BLaER1 treated with 17β-estradiol and CSF1 and Interleukin-3, amounts not matched to agents 10 nM and 100 nM (cell line): ENCODE data around the gene HLA-DRB1.
"Not testable (repeated sequence)": the region's sequence is repeated elsewhere in the genome, so short reads cannot be mapped to it uniquely, and the experiment has no call there.

ENCODE experiments used
- H3K27ac ChIP-seq, 11 experiments: shearing (Covaris generic); formaldehyde crosslinking; 2 replicates each; pipeline ENCODE4 v1.8.1; 2022
- H3K27me3 ChIP-seq, 11 experiments: shearing (Covaris generic); formaldehyde crosslinking; 2 replicates each; pipeline ENCODE4 v1.8.1; 2022
- H3K36me3 ChIP-seq, 11 experiments: shearing (Covaris generic); formaldehyde crosslinking; 2 replicates each; pipeline ENCODE4 v1.8.1; 2022
- H3K4me1 ChIP-seq, 10 experiments: shearing (Covaris generic); formaldehyde crosslinking; 2 replicates each; pipeline ENCODE4 v1.8.1; 2022
- H3K4me2 ChIP-seq, 11 experiments: shearing (Covaris generic); formaldehyde crosslinking; 2 replicates each; pipeline ENCODE4 v1.8.1; 2022
- H3K4me3 ChIP-seq, 10 experiments: shearing (Covaris generic); formaldehyde crosslinking; 2 replicates each; pipeline ENCODE4 v1.8.1; 2022
- H3K9ac ChIP-seq, 11 experiments: shearing (Covaris generic); formaldehyde crosslinking; 2 replicates each; pipeline ENCODE4 v1.8.1; 2022
- H3K9me3 ChIP-seq, 11 experiments: shearing (Covaris generic); formaldehyde crosslinking; replicated peaks in 1 of 11; 2 replicates each; pipeline ENCODE4 v1.8.1; 2022
- H4K20me1 ChIP-seq, 11 experiments: shearing (Covaris generic); formaldehyde crosslinking; 2 replicates each; pipeline ENCODE4 v1.8.1; 2022
- Cebpa-rat ChIP-seq, 11 experiments: shearing (Covaris generic); IDR thresholded peaks; 2 replicates each; pipeline ENCODE4 v1.8.1; 2022

HLA-DRB1 gene

GRCh38 chr6:32580593-32580992 lies 9.1 kb downstream of the HLA-DRB1 start:
- no peak overlapping the region for H3K4me3 ChIP-seq
- H3K36me3 ChIP-seq = no peaks in the 10 kb centered on the region
- no peak for TF ChIP-seq Cebpa-rat (IDR thresholded peaks at IDR 0.05)

GRCh38 chr6:32578962-32579361 lies 10.7 kb downstream of the HLA-DRB1 start:
- H3K4me2 ChIP-seq = no peak overlapping the region
- no peaks in the 10 kb centered on the region for H3K27me3 ChIP-seq
- H4K20me1 ChIP-seq = no peaks in the 10 kb centered on the region
- no peaks in the 10 kb centered on the region for H3K36me3 ChIP-seq
- no peak for TF ChIP-seq Cebpa-rat (IDR thresholded peaks at IDR 0.05)
- no peak overlapping the region for H3K4me3 ChIP-seq
- no peak overlapping the region for H3K27ac ChIP-seq
- H3K9me3 ChIP-seq = no peaks in the 10 kb centered on the region
- no peaks in the 10 kb centered on the region for H3K4me1 ChIP-seq
- H3K9ac ChIP-seq = no peak overlapping the region

More at GRCh38 chr6:32580593-32580992, 9.1 kb downstream of the HLA-DRB1 start:
- H3K27ac ChIP-seq = no peak overlapping the region
- no peaks in the 10 kb centered on the region for H3K9me3 ChIP-seq
- H3K4me1 ChIP-seq = no peaks in the 10 kb centered on the region
- H3K4me2 ChIP-seq = no peak overlapping the region
- H4K20me1 ChIP-seq = no peaks in the 10 kb centered on the region
- H3K9ac ChIP-seq = no peak overlapping the region
- H3K27me3 ChIP-seq = no peaks in the 10 kb centered on the region

GRCh38 chr6:32577493-32577892 lies 12.2 kb downstream of the HLA-DRB1 start:
- H3K4me1 ChIP-seq, H3K27me3 ChIP-seq, H3K27ac ChIP-seq, H3K9ac ChIP-seq, H3K9me3 ChIP-seq, H4K20me1 ChIP-seq, H3K4me3 ChIP-seq, H3K4me2 ChIP-seq, H3K36me3 ChIP-seq: not testable (repeated sequence)

- H4K20me1 ChIP-seq = no peaks in the 10 kb centered on the region
- no peaks in the 10 kb centered on the region for H3K9me3 ChIP-seq
- H3K9ac ChIP-seq = no peak overlapping the region
- no peaks in the 10 kb centered on the region for H3K36me3 ChIP-seq
- no peak overlapping the region for H3K4me2 ChIP-seq
- H3K4me1 ChIP-seq = no peaks in the 10 kb centered on the region
- no peak for TF ChIP-seq Cebpa-rat (IDR thresholded peaks at IDR 0.05)
- no peaks in the 10 kb centered on the region for H3K27me3 ChIP-seq
- no peak overlapping the region for H3K27ac ChIP-seq
- no peak overlapping the region for H3K4me3 ChIP-seq
These were observed 13.4 kb downstream of the HLA-DRB1 start for GRCh38 chr6:32576250-32576649.

GRCh38 chr6:32570363-32570905 lies 19.2 kb downstream of the HLA-DRB1 start:
- Histone ChIP-seq H4K20me1 (no peaks in the 10 kb centered on the region), H3K27ac (no peak overlapping the region), H3K36me3 (no peaks in the 10 kb centered on the region), H3K4me2 (no peak overlapping the region), H3K9ac (no peak overlapping the region), H3K9me3 (no peaks in the 10 kb centered on the region), H3K4me1 (no peaks in the 10 kb centered on the region), H3K4me3 (no peak overlapping the region), H3K27me3 (no peaks in the 10 kb centered on the region)
- no peak for TF ChIP-seq Cebpa-rat (IDR thresholded peaks at IDR 0.05)

- no peaks in the 10 kb centered on the region for H3K4me1 ChIP-seq
- no peaks in the 10 kb centered on the region for H3K9me3 ChIP-seq
- no peaks in the 10 kb centered on the region for H3K36me3 ChIP-seq
- H4K20me1 ChIP-seq = no peaks in the 10 kb centered on the region
- TF ChIP-seq Cebpa-rat (IDR thresholded peaks at IDR 0.05) = no peak
- H3K27me3 ChIP-seq = no peaks in the 10 kb centered on the region
- H3K27ac ChIP-seq = no peak overlapping the region
- H3K4me3 ChIP-seq = no peak overlapping the region
- H3K9ac ChIP-seq = no peak overlapping the region
- no peak overlapping the region for H3K4me2 ChIP-seq
These were observed 21.1 kb downstream of the HLA-DRB1 start for GRCh38 chr6:32568561-32568960.

GRCh38 chr6:32566957-32567356 lies 22.7 kb downstream of the HLA-DRB1 start:
- Histone ChIP-seq H3K4me2 (no peak overlapping the region), H3K4me1 (no peaks in the 10 kb centered on the region), H3K36me3 (no peaks in the 10 kb centered on the region), H4K20me1 (no peaks in the 10 kb centered on the region), H3K27ac (no peak overlapping the region), H3K9ac (no peak overlapping the region), H3K4me3 (no peak overlapping the region), H3K27me3 (no peaks in the 10 kb centered on the region), H3K9me3 (no peaks in the 10 kb centered on the region)
- no peak for TF ChIP-seq Cebpa-rat (IDR thresholded peaks at IDR 0.05)

GRCh38 chr6:32565511-32565910 lies 24.1 kb downstream of the HLA-DRB1 start:
- TF ChIP-seq Cebpa-rat (IDR thresholded peaks at IDR 0.05) = no peak
- no peak overlapping the region for H3K9ac ChIP-seq
- H4K20me1 ChIP-seq = no peaks in the 10 kb centered on the region
- no peaks in the 10 kb centered on the region for H3K4me1 ChIP-seq
- no peak overlapping the region for H3K4me2 ChIP-seq
- no peak overlapping the region for H3K4me3 ChIP-seq
- H3K9me3 ChIP-seq = no peaks in the 10 kb centered on the region
- no peaks in the 10 kb centered on the region for H3K36me3 ChIP-seq
- no peak overlapping the region for H3K27ac ChIP-seq
- no peaks in the 10 kb centered on the region for H3K27me3 ChIP-seq

GRCh38 chr6:32562940-32563339 lies 26.7 kb downstream of the HLA-DRB1 start:
- H3K27me3 ChIP-seq = no peaks in the 10 kb centered on the region
- H3K36me3 ChIP-seq = no peaks in the 10 kb centered on the region
- no peak overlapping the region for H3K9ac ChIP-seq
- no peaks in the 10 kb centered on the region for H4K20me1 ChIP-seq
- no peak overlapping the region for H3K4me3 ChIP-seq
- H3K4me2 ChIP-seq = no peak overlapping the region
- H3K27ac ChIP-seq = no peak overlapping the region
- H3K9me3 ChIP-seq = no peaks in the 10 kb centered on the region
- H3K4me1 ChIP-seq = no peaks in the 10 kb centered on the region
- no peak for TF ChIP-seq Cebpa-rat (IDR thresholded peaks at IDR 0.05)

GRCh38 chr6:32559747-32560146 lies 29.9 kb downstream of the HLA-DRB1 start:
- H3K27me3 ChIP-seq = no peaks in the 10 kb centered on the region
- no peaks in the 10 kb centered on the region for H4K20me1 ChIP-seq
- H3K4me1 ChIP-seq = no peaks in the 10 kb centered on the region
- no peak overlapping the region for H3K4me3 ChIP-seq
- no peak for TF ChIP-seq Cebpa-rat (IDR thresholded peaks at IDR 0.05)
- no peak overlapping the region for H3K27ac ChIP-seq
- H3K9ac ChIP-seq = no peak overlapping the region
- H3K36me3 ChIP-seq = no peaks in the 10 kb centered on the region
- no peaks in the 10 kb centered on the region for H3K9me3 ChIP-seq
- no peak overlapping the region for H3K4me2 ChIP-seq
